Activated naive CD8-positive, alpha-beta T cell treated with anti-CD3 and anti-CD28 coated beads, Interleukin-2, amount 50 U/mL, for 16 hours (primary cell): ENCODE measurements around the gene LBX2.
"Not testable (repeated sequence)": the region's sequence is repeated elsewhere in the genome, so short reads cannot be mapped to it uniquely, and the experiment has no call there.

Source experiments
- DNase-seq: peaks from one replicate; pipeline ENCODE4 v3.0.0-alpha.2; 2020; ENCODE audit warnings: low read depth, low spot score

LBX2 gene

GRCh38 chr2:74482801-74483674, 16.4 kb downstream of the LBX2 start, which contains the start of the genes CCDC142 and TTC31:
Gene CCDC142, minus strand, starts transcription at chr2:74482998. Its CDS starts 161 bp downstream, at chr2:74482837.
Gene TTC31, plus strand, starts transcription at chr2:74483081. Its CDS starts 15 bp downstream, at chr2:74483096.
- peak; percentile 86 for DNase-seq

DNA sequence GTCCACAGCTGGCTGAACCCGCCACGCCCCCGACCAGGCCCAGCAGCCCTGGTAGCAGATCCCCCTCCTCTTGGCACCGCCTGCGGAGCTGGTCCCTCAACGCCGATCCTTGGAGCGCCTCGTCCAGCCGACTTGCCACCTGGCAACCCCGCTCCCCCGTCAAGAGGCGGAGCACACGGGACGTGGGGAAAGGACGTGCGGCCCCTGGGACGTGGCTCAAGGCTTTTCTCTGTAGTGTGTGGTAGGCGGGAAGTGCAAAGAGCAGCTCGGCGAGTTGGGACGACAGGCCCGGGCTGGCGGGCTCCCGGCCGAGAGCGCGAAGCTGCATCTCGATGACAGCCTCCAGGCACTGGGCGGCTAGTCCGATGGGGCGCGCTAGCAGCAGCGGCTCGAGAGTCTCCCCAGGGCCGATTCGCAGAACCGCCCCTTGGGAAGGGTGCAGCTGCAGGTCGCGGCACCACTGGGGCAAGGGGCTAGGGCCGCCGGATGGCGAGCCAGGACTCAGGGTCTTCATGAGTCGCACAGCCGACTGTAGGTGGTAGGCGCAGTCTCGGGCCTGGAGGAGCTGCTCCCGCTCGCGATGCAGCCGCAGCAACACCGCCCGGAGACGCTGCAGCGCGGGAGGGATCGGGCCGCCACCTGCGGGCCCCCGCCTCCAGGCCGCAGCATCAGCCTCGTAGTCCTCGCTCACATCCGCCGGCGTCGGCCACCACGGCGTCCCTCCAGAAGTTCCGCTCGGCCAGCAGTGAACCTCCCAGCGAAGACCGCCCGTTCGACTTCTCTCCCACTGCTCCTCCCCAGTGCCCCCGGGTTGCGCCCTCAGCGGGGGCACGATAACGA, 17.2 kb downstream of the LBX2 start:
- no peak for DNase-seq

DNA sequence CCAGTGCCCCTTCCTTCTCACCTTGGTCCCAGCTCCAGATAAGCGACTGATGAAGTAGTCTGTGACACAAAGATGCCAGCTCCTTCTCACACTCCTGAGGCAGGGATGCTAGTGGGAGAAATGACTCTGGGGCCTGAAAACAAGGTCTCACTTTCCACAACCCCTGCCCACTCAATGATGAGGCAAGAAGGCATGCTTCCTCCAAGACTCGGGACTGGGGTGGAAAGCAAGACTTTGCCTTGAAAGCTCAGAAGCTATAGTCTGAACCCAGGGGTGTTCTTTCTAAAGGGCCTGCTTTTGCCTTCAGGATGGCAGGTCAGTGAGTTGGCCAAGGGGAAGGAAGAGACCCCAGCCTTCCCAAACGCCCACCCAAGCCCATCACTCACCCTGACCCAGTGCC, 18.0 kb downstream of the LBX2 start:
- DNase-seq, result no peak

DNA sequence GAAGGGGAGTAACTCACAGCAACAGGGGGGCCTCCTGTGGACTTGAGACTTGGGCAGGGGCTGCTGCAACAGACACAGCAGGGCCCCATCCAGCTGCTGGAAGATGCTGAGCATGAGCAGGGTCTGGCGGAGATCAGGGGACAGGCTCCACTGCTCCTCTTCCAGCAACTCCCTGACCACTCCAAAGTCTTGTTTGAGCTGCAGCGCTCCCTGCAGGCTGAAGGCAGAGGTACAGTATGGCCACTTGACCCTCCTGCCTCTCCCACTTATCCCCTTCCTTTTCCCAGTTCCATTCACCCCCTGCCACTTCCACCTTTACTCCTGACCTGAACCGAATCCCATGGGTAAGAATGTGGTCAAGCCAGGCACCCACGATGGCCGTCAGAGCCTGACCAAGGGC, 24.5 kb downstream of the LBX2 start:
- no peak for DNase-seq

GRCh38 chr2:74474481-74474880, 24.9 kb downstream of the LBX2 start:
- DNase-seq, result no peak

GRCh38 chr2:74472945-74473258, 26.5 kb downstream of the LBX2 start:
- no peak for DNase-seq

- DNase-seq, result peak; percentile 93
Observed at GRCh38 chr2:74472086-74472944, 27.1 kb downstream of the LBX2 start, which contains the start of gene MRPL53. Gene MRPL53, minus strand, starts transcription at chr2:74472680. Its CDS starts 20 bp downstream, at chr2:74472660.

- no peak for DNase-seq
Observed at GRCh38 chr2:74471332-74472065, 27.9 kb downstream of the LBX2 start.

DNA sequence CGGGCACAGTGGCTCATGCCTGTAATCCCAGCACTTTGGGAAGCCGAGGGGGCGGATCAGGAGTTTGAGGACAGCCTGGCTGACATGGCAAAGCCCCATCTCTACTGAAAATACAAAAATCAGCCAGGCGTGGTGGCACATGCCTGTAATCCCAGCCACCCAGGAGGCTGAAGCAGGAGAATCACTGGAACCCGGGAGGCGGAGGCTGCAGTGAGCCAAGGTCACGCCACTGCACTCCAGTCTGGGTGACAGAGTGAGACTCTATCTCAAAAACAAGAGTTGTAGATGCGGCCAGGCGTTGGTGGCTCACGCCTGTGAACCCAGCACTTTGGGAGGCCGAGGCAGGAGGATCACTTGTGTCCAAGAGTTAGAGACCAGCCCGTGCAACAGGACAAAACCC, 28.7 kb downstream of the LBX2 start:
- DNase-seq, result not testable (repeated sequence)

DNA sequence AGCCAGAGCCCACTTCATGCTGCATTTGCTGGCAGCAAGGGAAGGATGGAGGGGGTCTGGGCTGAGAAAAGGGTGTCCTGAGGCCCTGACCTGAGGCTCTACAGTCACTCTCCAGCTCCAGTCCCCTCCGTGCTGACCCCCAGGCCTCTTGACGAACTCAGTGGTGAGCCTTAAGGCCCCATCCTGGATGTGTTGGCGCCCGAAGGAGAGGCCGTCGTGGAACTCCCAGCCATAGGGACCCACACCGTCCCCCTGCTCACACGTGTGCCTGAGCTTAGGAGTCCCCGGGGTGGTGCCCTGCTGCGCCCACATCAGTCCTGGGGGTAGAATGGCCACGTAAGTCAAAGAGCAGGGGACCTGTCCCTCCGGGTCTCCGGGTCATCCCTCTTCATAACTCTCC, 35.0 kb downstream of the LBX2 start:
- DNase-seq, result no peak

GRCh38 chr2:74462786-74463105, 36.7 kb downstream of the LBX2 start:
- DNase-seq, result no peak

DNA sequence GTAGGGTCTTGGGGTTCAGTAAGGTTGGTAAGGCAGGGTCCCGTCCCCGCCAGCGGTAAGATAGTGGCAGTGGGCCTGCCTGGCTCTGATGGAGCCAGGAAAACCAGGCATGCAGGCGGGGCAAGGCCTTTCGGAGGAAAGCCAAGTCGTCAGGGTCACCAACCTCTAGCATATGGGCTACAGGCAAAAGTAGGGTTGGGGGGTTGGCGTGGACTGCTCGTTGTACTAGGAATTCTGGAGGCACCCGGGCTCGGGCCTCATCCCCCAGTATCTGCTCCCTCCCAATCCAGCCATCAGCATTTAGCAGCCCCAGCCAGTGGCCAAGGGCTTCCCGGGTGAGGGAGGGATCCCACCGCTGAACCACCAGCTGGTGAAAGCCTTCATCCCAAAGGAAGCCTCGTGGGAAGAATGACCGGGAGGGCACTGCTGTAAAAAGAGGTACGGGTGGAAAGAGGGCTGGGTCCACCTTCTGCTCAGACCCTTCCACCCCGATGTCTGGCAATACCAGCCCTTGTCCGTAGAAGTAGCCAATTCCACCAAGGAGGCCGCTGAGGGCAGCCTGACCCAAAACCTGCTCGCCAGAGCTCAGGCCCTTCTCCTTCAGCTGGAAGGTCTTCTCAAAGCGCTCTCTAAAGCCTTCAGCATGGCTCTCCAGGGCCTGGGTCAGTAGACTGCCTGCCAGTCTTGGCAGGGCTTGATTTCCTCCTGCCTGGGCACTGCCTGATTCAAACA, 37.2 kb downstream of the LBX2 start:
- DNase-seq, result no peak

DNA sequence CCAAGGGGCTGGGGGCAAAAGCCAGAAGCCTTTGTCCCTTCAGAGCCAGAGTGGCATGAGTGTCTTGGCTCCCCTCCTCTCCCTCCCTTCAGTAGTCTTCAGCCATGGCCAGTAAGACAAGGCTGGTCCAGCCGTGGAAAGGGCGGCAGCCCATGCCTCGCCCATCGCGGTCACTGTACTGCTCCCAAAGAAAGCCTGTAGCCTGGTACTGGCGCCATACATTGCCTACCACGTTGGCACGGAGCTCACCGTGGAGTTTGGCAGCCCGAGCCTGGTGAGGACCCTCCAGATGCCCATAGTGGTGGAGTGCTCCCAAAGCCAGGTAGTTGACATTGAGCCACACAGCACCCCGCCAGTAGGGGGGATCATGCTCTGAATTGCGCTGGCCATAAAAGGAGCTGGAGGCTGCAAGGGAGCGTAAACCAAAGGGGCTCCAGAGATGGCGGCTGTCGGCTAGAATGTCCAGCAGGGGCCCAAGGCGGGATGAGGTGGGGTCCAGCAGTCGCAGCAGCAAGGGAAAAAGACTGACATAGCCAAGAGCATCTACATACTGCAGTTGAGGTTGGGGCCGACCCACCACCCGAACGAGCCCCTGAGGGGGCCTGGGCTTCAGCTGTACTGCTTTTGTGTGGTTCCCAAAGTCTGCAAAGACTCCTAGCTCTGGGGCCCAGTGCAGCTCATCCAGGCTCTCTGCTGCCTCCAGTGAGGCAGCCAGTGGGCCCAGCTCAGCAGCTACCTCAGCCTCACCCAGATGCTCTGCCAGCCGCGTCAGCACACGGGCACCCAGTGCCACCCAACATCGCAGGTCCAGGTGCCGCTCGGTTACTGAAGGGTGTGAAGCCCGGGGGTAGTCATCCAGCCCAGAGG, 38.0 kb downstream of the LBX2 start:
- no peak for DNase-seq

DNA sequence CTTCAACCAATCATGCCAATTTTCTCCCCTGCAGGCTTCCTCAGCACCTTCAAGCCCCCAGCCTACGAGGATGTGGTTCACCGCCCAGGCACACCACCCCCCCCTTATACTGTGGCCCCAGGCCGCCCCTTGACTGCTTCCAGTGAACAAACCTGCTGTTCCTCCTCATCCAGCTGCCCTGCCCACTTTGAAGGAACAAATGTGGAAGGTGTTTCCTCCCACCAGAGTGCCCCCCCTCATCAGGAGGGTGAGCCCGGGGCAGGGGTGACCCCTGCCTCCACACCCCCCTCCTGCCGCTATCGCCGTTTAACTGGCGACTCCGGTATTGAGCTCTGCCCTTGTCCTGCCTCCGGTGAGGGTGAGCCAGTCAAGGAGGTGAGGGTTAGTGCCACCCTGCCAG, 39.2 kb downstream of the LBX2 start:
- DNase-seq, result not testable (repeated sequence)

- not testable (repeated sequence) for DNase-seq
Observed at GRCh38 chr2:74459503-74460118, 39.8 kb downstream of the LBX2 start.

DNA sequence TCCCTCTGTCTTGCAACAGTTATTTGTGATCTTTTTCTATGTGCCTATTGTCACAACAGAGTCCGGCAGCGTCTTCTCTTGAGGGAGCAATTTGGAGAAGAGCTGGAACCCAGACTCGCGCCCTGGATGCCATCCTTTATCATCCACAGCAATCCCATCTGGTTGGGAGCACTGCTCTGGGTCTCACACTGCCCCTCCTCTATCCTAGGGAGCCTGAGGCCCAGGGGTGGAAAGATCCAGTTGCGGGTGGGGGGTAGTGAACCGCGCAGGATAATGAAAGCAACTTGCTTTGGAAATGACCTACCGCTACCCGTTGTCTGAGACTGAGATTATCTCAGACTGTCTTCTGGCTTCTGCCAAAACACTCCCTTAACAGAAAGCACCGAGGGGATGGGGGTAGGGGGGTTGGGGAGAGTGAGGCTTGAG, 40.5 kb downstream of the LBX2 start:
- DNase-seq, result no peak

DNA sequence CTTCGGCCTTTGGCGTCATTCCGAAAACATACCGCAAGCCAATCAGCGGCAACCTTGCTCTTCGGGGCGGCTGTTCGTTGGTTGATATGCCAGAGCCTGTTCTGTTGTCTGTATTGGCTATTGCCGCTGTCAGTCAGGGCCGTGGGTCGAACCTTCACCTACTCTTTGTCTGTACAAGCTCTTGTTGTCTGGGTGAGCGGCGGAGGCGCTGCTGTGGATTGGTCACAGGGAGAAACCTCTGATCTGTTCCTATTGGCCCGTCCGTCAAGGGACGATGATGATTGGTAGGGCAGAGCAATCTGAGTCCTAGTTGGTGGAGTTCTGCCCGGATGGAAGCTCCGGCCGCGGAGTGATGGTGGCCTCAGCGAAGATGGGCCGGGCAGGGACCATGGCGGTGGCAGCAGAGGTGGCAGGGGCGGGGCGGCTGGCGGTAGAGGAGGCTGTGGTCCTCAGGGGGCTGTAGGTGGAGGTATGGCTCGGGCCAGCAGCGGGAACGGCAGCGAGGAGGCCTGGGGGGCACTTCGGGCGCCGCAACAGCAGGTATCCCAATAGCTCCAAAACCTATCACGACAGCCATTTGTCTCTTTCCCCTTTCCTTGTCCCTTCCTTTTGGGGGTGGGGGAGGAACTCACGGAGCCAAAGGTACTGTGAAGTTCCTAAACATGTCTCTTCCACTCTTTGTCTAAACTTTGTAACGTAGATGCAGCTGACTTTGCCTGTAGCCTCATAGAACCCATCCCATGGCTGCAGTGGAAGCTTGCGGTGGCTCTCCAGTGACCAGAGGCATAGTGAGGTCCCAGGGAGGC, 41.1 kb downstream of the LBX2 start, which contains the start of gene WBP1:
Gene WBP1, plus strand, starts transcription at position 307 of the 806 bp plus-strand sequence. Its CDS starts 165 bp downstream, at position 472.
- peak; percentile 97 for DNase-seq
